Right lung (tissue), 5 donors: Measurements from ENCODE around the gene RBM14. TPM values are rescaled to one million over a fixed set of nuclear protein-coding genes. Genes with fewer than 3 reads are reported as not detected.

Experiments
- polyA plus RNA-seq, 5 donors: library from polyadenylated mRNA; unstranded; fragments of 120-200 nt; gene quantifications; one replicate each; pipeline versions ENCODE4 v1.2.1 to v1.2.3, GENCODE V29; 2013; ENCODE audit warnings: inconsistent platforms in 1 of 5, low replicate concordance in 1 of 5; ENCODE audit not compliant: insufficient read length in 5 of 5, insufficient read depth in 1 of 5

Gene RBM14
- polyA plus RNA-seq, 5 donors, result 69.2 to 90.3 (median 81.2) TPM

Other genes with a start within 250 kb of the RBM14 start
- gene SLC29A2, start 244.9 kb upstream of the RBM14 start, polyA plus RNA-seq, result 10 to 100 TPM in 2 of 5 donors, 1 to 10 TPM in 3; 7.1 to 12.0 (median 9.5) TPM
- under 1 TPM; 0.14 to 0.38 (median 0.17) TPM for gene NPAS4, start 195.6 kb upstream of the RBM14 start, polyA plus RNA-seq
- gene MRPL11, start 177.8 kb upstream of the RBM14 start, polyA plus RNA-seq, result 10 to 100 TPM; 63.2 to 78.7 (median 73.0) TPM
- gene PELI3, start 149.7 kb upstream of the RBM14 start, polyA plus RNA-seq, result 1 to 10 TPM; 4.1 to 6.2 (median 4.6) TPM
- gene DPP3, start 136.2 kb upstream of the RBM14 start, polyA plus RNA-seq, result 10 to 100 TPM; 13.5 to 25.4 (median 15.8) TPM
- 10 to 100 TPM; 54.5 to 80.1 (median 58.5) TPM for gene BBS1, start 106.0 kb upstream of the RBM14 start, polyA plus RNA-seq
- gene ZDHHC24, start 70.6 kb upstream of the RBM14 start, polyA plus RNA-seq, result 1 to 10 TPM; 3.8 to 6.9 (median 5.7) TPM
- 1 to 10 TPM in 1 of 5 donors, under 1 TPM in 1, not detected in 3; 0.24 to 3.8 TPM for gene ACTN3, start 69.7 kb upstream of the RBM14 start, polyA plus RNA-seq
- gene CTSF, start 48.0 kb upstream of the RBM14 start, polyA plus RNA-seq, result 10 to 100 TPM; 33.9 to 54.7 (median 51.8) TPM
- under 1 TPM; 0.10 to 0.18 (median 0.15) TPM for gene CCDC87, start 23.6 kb upstream of the RBM14 start, polyA plus RNA-seq
- 10 to 100 TPM; 69.4 to 95.7 (median 82.2) TPM for gene CCS, start 23.4 kb upstream of the RBM14 start, polyA plus RNA-seq
- gene RBM4, start 22.1 kb downstream of the RBM14 start, polyA plus RNA-seq, result 100 to 1,000 TPM; 222 to 239 (median 232) TPM
- gene RBM4B, start 61.3 kb downstream of the RBM14 start, polyA plus RNA-seq, result 10 to 100 TPM; 68.7 to 81.9 (median 76.5) TPM
- gene SPTBN2, start 112.6 kb downstream of the RBM14 start, polyA plus RNA-seq, result 10 to 100 TPM in 2 of 5 donors, 1 to 10 TPM in 3; 6.1 to 11.5 (median 8.2) TPM
- gene RCE1, start 226.8 kb downstream of the RBM14 start, polyA plus RNA-seq, result 10 to 100 TPM; 15.7 to 27.5 (median 21.4) TPM
- 10 to 100 TPM in 2 of 5 donors, 1 to 10 TPM in 3; 6.4 to 19.8 (median 8.8) TPM for gene LRFN4, start 240.4 kb downstream of the RBM14 start, polyA plus RNA-seq